NB4 (cell line): ENCODE data around the gene STIM1.

Source experiments
- POLR2A ChIP-seq: IDR thresholded peaks from 2 replicates; pipeline ENCODE4 v1.6.1; 2011; ENCODE audit warnings: mild to moderate bottlenecking; ENCODE audit not compliant: insufficient read length; ENCODE audit errors: extremely low read depth
- TF ChIP-seq, protein P1 (sequence below): IDR thresholded peaks from one replicate; pipeline ENCODE4 v1.5.1; 2012; ENCODE audit warnings: low read depth, low read length
- TF ChIP-seq, protein P2 (sequence below): IDR thresholded peaks from 2 replicates; pipeline ENCODE4 v1.6.1; 2011; ENCODE audit warnings: low read depth, low read length

DNA sequence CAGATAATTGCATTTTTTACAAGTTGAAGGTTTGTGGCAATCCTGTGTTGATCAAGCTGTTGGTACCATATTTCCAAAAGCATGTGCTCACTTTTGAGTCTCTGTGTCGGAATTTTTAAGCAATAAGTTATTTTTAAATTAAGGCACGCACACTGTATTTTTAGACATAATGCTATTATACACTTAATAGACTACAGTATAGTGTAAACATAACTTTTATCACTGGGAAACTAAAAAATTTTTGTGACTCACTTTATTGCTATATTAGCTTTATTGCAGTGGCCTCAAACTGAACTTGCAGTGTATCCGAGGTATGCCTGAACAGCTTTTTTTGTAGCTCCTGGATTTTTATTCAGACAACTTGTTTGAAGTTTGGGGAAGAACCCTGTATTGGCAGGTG is 207.9 kb downstream of the STIM1 start:
- TF ChIP-seq, protein P1, sequence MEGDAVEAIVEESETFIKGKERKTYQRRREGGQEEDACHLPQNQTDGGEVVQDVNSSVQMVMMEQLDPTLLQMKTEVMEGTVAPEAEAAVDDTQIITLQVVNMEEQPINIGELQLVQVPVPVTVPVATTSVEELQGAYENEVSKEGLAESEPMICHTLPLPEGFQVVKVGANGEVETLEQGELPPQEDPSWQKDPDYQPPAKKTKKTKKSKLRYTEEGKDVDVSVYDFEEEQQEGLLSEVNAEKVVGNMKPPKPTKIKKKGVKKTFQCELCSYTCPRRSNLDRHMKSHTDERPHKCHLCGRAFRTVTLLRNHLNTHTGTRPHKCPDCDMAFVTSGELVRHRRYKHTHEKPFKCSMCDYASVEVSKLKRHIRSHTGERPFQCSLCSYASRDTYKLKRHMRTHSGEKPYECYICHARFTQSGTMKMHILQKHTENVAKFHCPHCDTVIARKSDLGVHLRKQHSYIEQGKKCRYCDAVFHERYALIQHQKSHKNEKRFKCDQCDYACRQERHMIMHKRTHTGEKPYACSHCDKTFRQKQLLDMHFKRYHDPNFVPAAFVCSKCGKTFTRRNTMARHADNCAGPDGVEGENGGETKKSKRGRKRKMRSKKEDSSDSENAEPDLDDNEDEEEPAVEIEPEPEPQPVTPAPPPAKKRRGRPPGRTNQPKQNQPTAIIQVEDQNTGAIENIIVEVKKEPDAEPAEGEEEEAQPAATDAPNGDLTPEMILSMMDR, result no peak
- TF ChIP-seq POLR2A, result no peak
- TF ChIP-seq, protein P2, sequence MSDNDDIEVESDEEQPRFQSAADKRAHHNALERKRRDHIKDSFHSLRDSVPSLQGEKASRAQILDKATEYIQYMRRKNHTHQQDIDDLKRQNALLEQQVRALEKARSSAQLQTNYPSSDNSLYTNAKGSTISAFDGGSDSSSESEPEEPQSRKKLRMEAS, result no peak
